Measurements from ENCODE around the gene AXIN1.

- TF ChIP-seq, protein P1, sequence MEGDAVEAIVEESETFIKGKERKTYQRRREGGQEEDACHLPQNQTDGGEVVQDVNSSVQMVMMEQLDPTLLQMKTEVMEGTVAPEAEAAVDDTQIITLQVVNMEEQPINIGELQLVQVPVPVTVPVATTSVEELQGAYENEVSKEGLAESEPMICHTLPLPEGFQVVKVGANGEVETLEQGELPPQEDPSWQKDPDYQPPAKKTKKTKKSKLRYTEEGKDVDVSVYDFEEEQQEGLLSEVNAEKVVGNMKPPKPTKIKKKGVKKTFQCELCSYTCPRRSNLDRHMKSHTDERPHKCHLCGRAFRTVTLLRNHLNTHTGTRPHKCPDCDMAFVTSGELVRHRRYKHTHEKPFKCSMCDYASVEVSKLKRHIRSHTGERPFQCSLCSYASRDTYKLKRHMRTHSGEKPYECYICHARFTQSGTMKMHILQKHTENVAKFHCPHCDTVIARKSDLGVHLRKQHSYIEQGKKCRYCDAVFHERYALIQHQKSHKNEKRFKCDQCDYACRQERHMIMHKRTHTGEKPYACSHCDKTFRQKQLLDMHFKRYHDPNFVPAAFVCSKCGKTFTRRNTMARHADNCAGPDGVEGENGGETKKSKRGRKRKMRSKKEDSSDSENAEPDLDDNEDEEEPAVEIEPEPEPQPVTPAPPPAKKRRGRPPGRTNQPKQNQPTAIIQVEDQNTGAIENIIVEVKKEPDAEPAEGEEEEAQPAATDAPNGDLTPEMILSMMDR (IDR thresholded peaks at IDR 0.05) = no peak
- TF ChIP-seq POLR2A (IDR thresholded peaks at IDR 0.05) = no peak
Measured at GRCh38 chr16:261031-261691, 91.4 kb downstream of the AXIN1 start.

Data from thyroid gland (tissue), 4 donors.